Stomach (tissue), 4 donors: Measurements from ENCODE around the gene ME3.

Source experiments
- CTCF ChIP-seq, 7 experiments: fragments of 450-650 bp in 4 of 7; fragments of 200-600 bp in 3 of 7; sonication (generic) in 3 of 7; IDR thresholded peaks; one replicate each; pipeline ENCODE4 v1.5.1; 2016 to 2019; ENCODE audit warnings: antibody characterized with exemption in 7 of 7, control low read depth in 2 of 7, mild to moderate bottlenecking in 1 of 7
- POLR2A ChIP-seq, 4 donors: fragments of 450-650 bp; IDR thresholded peaks; one replicate each; pipeline ENCODE4 v1.6.1; 2016; ENCODE audit warnings: antibody characterized with exemption in 4 of 4, control low read depth in 2 of 4, mild to moderate bottlenecking in 1 of 4, moderate library complexity in 1 of 4

GRCh38 chr11:86623736-86624135, 48.7 kb downstream of the ME3 start:
- TF ChIP-seq POLR2A (IDR thresholded peaks at IDR 0.05), result no peak
- no peak for TF ChIP-seq CTCF (IDR thresholded peaks at IDR 0.05)
